ENCODE results near the gene TSPAN8.

- TF ChIP-seq EP300 (IDR thresholded peaks at IDR 0.05) (no peak), CTCF (IDR thresholded peaks at IDR 0.05) (no peak), POLR2AphosphoS5 (IDR thresholded peaks at IDR 0.05) (no peak)
Measured at GRCh38 chr12:71141378-71141926, 16.3 kb downstream of the TSPAN8 start.
